ENCODE measurements around the gene PSMD4.
"Not testable (repeated sequence)": the region's sequence is repeated elsewhere in the genome, so short reads cannot be mapped to it uniquely, and the experiment has no call there.

The PSMD4 gene

DNA sequence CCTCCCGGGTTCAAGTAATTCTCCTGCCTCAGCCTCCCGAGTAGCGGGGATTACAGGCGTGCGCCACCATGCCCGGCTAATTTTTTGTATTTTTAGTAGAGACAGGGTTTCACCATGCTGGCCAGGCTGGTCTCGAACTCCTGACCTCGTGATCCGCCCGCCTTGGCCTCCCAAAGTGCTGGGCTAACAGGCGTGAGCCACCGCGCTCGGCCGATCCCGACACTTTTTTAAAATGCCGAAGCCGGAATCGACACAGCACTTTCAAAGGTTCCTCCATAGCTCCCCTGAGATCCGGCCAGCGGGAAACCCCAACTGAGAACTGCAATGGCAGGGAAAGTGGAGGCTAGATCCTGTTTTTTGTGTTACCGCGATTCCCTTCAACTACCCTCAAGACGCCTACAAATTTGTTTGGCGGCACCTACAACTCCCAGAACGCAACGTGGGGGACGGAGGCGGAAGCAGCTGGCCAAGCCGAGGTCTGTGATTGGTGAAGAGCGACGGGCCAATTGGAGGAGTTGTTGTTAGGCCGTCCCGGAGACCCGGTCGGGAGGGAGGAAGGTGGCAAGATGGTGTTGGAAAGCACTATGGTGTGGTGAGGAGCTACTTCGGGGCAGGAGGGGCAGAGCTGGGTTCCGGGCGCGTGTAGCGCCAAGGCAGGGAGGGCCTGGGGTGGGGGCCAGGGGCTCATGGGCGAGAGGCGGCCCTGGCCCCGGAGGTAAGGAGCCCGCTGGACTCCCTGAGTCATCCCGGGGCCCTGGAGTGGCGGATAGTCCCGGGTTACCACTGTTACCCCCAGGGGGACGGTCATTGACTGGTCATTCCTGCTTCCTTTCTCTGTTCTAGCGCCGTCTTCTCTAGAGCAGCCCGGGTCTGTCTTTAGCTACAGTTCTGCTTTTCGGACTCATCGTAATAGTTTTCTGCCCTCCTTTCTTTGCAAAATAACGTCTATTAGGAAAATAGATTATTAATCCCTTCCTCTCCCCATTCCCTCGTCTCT, at the start of gene PSMD4:
Gene PSMD4, plus strand, starts transcription at position 518 of the 997 bp plus-strand sequence. Its CDS starts 49 bp downstream, at position 567.
- DNase-seq, result peak; percentile 94

DNA sequence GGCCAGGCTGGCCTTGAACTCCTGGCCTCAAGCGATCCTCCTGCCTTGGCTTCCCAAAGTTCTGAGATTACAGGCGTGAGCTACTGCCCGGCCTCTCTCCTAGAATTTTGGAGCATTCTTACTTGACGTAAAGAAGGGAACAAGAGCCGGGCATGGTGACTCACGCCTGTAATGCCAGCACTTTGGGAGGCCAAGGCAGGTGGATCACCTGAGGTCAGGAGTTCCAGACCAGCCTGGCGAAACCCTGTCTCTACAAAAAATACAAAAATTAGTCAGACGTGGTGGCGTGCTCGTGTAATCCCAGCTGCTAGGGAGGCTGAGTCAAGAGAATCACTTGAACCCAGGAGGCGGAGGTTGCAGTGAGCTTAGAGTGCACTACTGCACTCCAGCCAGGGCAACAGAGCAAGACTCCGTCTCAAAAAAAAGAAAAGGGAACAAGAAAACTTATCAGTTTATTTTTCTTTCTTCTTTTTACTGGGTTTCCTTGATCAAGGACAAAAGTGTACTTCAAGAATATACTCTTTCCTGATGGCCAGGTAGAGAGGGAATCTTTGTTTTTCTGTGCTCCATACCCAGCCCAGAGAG, 49.1 kb upstream of the PSMD4 start:
- DNase-seq, result not testable (repeated sequence)

DNA sequence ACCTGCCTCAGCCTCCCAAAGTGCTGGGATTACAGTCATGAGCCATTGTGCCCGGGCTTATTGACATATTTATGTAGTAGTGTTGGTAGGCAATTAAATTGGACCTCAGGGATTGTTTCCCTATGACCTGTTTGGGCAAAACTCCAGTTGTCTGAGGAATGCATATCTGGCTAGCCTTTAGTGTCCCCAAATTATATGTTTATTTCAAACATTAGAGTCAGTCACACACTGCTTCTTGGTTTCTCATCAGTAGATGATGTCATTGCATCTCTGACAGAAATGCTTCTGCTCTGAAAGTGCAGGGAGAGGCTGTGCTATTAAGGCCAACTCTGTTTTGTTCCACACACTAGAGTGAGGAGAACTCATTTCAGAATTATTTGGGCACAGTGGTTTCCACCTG, 43.7 kb upstream of the PSMD4 start:
- DNase-seq, result no peak

DNA sequence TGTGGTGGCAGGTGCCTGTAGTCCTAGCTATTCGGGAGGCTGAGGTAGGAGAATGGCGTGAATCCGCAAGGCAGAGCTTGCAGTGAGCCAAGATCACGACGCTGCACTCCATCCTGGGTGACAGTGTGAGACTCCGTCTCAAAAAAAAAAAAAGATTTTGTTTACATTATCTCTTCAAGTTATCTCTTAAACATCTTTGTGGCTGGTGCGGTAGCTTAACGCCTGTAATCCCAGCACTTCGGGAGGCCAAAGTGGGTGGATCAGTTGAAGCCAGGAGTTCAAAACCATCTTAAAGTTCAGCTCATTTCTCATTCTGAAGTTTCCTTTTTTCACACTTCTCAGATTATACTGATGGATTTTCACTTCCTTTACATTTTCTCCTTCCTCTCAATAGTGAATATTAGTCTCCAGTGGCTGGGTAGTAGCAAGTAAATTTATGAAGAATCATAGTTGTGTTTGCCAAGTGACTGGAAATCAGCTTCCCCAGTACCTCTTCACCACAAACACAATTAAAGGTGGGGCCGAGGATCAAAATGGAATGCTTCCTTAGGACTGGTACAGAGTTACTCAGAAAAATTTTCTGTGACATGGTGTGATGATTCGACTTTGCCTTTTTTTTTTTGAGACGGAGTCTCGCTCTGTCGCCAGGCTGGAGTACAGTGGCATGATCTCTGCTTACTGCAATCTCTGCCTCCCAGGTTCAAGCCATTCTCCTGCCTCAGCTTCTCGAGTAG, 42.4 kb upstream of the PSMD4 start:
- DNase-seq, result no peak

DNA sequence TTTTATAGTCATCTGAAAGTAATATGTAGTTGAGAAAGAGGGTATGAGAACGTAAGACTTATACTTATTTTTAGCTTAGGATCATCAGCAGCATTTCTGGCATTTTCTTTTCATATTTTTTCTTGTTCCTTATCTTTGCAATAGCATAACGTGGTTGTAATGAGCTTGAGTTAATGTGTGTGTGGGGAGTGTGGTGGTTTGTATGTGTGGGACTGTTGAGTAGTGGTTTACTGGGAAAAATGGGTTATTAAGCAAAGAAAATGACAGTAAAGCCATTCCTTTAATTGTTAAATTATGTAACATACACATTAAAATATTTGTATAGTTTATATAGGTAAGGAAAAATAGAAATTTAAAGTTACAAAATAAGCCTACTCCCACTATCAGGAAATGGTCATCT, 41.0 kb upstream of the PSMD4 start:
- DNase-seq, result no peak

DNA sequence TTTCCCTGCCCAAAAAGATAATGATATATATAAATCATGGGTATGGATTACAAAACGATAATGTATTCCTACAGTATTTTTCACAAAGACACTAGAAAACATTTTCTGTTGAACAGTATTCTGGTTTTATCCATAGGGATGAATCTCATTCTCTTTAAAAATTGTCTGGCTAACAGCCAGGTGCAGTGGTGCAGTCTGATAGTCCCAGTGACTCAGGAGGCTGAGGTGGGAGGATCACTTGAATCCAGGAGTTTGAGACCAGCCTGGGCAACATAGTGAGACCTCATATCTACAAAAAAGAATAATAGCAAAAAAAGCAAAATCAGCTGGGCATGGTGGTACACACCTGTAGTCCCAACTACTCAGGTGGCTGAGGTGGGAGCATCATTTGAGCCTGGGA, 32.9 kb upstream of the PSMD4 start:
- no peak for DNase-seq

DNA sequence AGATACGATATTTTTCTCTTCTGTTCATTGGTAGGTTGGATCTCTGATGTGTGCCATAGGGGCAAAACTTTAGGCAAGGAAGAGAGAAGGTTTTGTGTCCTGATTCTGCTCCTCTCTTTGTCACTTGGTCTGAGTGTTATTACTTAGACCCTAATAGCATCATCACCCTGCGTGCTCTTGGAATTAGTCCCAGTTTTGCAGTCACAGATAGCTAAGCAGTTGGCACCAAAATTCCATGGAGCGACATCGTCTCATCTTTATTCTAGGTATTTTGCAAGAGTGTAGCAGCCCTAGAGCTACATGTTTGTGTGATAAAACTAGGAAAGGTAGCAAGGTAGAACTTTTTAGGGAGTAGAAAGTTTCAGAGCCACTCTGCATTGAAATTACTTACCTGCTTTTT, 32.4 kb upstream of the PSMD4 start:
- no peak for DNase-seq

DNA sequence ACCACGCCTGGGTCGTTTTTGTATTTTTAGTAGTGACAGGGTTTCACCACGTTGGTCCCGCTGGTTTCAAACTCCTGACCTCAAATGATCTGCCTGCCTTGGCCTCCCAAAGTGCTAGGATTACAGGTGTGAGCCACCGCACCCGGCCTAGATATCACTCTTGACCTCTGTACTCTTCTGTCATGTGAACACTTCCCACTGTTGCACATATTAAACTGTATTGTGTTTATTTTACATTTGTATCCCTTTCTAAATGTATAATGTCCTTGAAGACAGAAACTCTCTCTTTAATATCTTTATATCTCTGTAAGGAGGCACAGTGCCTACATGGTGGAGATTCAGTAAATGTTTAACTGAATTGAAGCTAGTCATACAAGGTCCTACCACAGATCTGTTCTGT, 19.3 kb upstream of the PSMD4 start:
- no peak for DNase-seq

DNA sequence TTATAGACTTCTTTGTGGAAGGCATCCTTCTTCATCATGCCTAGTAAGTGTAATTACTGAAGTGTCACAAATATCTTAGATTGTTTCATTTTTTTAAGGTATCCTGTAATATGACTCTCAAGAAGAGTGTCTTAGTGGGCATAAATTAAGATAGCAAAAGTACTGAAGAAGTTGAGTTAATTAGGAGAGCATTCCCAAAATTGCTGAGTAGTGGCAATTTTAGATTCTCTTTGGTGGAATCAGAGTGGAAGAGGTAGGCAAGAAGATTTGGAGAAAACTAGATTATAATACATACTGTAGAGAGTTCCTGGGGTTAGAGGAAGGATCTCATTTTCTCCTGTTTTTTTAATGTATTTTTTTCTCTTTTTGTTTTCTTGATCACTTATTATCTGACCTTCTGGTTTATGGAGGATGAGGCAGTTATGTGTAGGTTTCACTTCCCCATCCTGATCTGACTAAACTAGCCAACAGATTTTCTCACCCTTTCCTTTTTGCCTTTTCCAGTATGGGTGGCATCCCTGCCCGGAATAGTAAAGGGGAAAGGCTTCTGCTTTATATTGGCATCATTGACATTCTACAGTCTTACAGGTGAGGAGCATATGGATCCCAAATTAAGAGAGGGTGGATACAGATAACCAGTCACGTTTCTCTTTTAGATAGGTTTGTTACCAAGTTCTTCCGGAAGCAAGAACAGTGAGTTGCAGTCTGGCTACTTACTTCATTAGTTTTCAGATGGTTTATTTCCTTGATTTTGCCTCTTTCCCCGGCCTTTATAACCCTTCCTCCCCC, 16.7 kb upstream of the PSMD4 start:
- DNase-seq, result no peak

DNA sequence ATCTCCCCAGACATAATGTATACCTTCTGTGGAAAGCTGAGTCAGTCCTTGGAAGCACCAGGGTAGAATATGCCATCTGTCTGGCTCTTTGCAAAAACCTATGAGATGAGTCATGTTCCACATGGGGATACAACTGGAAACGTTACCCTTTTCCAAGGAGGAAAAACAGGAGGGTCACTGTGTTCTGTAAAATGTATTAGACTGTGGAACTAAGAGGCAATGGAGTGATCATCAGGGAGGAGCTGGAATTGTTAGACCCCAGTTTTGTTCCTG, 16.1 kb upstream of the PSMD4 start:
- no peak for DNase-seq

DNA sequence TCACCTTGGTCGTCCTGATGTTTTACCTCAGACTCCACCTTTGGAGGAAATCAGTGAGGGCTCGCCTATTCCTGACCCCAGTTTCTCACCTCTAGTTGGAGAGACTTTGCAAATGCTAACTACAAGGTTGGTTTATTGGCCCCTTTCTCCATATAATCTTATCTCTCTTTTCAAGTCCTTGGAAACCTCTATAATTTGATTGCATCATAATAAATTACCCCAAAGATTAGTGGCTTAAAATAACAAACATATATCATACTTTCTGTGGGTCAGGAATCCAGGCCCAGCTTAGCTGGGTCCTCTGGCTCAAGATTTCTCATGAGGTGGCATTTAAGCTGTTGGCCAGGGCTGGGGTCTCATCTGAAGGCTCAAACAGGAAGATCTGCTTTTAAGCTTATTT, 12.1 kb upstream of the PSMD4 start:
- DNase-seq, result no peak

DNA sequence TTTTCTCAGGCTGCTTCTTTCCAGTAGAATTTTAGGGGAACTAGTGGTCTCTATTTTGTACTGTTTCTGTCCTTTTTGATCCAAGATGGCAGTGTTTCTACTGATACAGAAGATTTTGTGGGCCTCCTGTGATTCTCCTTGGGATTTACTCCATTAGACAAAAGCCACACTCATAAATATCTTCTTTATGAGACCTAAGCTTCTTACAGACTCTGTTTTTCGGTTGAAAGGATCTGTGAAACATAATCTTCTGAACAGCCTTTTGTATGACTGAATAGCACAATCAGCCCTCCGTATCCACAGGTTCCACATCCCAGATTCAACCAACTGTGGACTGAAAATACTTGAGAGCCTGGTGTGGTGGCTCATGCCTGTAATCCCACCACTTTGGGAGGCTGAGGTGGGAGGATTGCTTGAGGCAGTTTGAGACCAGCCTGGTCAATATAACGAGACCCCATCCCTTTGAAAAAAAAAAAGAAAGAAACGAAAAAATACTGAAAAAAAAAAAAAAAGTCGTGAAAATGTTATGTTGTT, 10.8 kb upstream of the PSMD4 start:
- DNase-seq, result no peak

DNA sequence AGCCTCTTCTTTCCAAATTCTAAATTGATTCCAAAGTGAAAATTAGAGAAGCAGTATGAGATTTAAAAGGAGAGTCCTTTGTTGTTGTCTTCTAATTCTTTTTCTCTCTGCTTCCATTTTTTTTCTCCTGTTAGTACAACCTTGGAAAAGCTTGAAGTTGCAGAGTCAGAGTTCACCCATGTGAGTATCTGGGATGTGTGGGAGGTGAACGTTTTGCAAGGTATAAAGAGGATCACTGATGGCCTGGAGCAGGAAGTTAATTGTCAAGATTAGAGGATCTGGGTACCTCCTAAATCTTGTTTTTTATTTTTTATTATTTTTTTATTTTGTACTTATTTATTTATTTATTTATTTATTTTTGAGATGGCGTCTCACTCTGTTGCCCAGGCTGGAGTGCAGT, 7.7 kb upstream of the PSMD4 start:
- no peak for DNase-seq

DNA sequence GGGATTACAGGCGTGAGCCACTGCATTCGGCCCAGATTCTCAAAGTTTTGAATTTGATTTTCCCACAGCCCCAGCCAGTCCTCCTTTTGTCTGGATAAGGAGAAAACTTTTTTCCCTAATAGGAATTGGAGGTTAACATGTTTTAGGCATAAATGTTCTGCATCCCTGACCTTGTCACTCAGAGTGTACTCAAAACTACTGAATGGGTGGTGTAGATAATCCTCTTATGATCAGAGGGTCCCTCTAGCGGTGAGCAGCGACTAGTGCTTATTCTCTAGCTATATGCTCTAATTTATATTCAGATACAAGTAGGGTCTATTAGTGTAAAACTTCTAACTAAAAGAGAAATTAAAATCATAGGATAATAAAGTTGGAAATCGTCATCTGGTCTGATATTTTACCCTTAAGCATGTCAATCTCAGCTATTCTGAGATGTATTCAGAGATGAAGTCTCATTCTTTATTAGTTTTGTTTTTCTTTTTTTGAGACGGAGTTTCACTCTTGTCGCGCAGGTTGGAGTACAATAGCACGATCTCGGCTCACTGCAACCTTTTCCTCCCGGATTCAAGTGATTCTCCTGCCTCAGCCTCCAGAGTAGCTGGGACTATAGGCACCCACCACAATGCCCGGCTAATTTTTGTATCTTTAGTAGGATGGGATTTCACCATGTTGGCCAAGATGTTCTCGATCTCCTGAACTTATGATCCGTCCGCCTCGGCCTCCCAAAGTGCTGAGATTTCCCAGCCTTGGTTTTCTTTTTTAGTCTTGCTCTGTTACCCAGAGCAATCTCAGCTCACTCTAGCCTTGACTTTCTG, 2.7 kb upstream of the PSMD4 start:
- peak; percentile 66 for DNase-seq

DNA sequence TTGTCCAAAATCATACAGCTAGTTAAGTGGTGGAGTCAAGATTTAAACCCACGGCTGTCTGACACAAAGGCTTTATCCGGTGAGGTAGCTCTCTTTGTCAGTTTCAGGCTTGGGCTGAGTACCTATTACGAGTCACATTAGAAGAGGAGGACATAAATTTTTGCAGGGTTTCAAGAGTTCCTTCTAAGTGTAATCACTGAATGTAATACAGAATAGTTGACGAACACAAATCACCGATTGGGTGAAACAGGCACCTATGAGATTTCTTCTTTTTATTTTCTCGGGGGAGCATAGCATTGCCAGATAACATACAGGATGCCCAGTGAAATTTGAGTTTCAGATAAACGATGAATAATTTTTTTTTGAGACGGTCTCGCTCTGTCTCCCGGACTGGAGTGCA, 847 bp downstream of the PSMD4 start:
- DNase-seq, result no peak

DNA sequence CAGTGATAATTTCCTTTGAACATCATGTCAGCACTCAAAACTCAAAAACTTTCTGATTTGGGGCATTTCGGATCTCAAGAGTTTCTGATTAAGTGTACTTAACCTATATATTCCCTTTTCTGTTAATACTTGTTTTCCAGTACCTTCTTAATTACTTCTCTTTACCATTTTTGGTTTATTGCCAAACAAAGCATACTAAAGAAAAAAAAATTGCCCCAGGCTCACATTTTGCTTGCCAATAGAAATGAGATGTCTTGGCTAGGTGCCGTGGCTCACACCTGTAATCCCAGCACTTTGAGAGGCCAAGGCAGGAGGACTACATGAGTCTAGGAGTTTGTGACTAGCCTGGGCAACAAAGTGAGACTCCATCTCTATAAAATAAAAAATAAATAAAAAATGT, 4.8 kb downstream of the PSMD4 start:
- no peak for DNase-seq

DNA sequence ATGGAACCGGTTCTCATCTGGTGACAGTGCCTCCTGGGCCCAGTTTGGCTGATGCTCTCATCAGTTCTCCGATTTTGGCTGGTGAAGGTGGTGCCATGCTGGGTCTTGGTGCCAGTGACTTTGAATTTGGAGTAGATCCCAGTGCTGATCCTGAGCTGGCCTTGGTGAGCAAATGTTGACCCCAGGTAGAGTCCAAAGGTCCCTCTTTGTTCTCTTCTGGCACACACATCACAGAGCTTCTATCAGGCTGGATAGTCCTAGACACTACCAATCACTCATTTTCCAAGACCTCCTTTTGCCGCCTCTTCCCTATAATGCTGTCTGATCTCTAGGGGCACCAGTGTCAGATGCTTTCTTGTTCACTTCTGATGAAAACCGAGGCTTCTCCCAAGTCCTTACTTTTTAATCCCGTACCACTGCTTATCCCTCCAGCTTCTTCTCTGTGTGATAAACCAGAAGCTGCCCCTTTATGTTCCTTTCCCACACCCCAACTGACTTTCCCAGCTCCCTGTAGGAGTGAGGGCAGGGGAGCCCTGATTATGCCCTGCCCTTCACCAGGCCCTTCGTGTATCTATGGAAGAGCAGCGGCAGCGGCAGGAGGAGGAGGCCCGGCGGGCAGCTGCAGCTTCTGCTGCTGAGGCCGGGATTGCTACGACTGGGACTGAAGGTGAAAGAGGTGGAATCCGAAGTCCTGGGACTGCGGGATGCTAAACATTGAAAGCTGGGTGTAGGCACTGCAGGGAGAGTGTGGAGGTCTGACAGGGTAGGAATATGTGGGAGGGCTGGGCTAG, 11.1 kb downstream of the PSMD4 start:
- DNase-seq, result no peak

DNA sequence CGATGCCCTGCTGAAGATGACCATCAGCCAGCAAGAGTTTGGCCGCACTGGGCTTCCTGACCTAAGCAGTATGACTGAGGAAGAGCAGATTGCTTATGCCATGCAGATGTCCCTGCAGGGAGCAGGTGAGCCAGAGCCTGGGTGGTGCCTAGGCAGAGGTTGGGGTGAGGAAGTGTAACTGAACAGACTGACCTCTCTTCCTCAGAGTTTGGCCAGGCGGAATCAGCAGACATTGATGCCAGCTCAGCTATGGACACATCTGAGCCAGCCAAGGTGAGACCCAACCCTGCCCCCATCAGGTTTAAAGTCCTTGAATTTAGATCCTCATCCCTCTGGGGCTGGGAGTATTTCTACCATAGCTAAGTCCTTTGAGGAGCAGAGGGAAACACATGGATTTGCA, 11.8 kb downstream of the PSMD4 start:
- no peak for DNase-seq

DNA sequence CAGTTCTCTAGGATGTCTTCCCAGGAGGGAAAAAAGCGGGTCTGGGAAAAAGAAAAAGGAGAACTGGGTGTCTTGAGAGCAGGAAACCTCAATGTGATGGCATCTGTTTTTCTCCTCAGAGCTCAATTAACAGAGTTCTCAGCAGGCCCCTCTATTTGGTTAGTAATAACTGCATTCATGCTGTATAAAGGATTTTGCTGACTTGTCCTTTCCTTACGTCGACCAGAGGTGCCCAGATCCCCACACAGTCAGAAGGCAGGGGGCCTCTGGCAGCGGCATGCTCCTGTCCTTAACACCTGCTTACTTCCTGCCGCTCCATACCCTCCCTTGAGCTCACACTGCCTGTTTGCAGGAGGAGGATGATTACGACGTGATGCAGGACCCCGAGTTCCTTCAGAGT, 12.3 kb downstream of the PSMD4 start:
- no peak for DNase-seq

DNA sequence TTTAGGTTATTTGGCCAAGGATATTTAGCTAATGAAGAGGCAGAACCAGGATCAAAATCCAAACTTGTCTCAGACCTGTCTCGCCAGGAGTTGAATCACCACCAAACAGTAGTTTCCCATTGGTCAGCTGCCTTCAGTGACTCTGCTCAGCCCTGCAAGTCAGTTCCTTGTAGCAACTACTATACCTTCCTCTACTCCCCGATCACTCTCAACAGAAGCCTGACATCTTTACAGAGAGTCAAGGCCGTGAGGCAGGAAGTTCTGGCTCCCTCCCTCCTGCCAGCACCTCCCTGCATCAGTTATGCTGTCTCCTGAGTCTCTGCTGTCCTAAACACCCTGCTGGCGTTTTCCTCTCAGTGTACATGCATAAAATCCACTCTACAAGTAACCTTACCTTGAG, 13.2 kb downstream of the PSMD4 start:
- DNase-seq, result no peak

DNA sequence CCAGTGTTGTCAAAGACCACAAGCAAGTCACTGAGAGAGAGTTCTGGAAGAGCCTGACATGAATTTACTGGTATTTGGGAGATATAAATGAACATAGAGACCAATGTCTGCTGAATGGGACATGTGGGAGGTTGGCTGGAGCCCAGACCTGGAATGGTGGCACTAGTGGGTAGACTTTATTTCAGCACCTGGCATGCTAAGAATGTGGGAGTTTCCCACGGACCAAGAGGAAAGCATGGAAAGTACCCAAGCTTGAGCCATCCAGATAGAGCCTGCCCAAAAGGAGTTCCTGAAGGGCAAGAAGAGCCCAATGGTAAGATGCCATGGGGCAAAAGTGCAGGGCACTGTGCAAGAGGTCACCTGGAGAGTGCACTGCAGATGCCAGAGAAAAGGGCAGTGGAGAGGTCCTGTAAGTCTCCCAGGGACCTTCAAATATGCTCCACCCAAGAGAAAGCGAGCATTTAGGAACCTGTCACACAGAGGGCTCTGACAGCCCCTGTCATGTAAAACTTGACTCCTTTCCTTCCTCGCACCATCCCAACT, 19.5 kb downstream of the PSMD4 start:
- no peak for DNase-seq

All from GDM1 (cell line).